ENCODE data around the gene ARG1. TPM values are rescaled to one million over a fixed set of nuclear protein-coding genes. Genes with fewer than 3 reads are reported as not detected.
"Not testable (repeated sequence)": the region's sequence is repeated elsewhere in the genome, so short reads cannot be mapped to it uniquely, and the experiment has no call there.

The ARG1 gene
- polyA plus RNA-seq, 1 donor from 2014 or later = not detected

GRCh38 chr6:131524695-131525336, 48.2 kb upstream of the ARG1 start:
- Histone ChIP-seq H2AFZ (ENCODE audit: low read depth, low read length) (no peak overlapping the region), H3F3A (ENCODE audit: insufficient read depth, low read length, poor library complexity, severe bottlenecking) (no peaks in the 10 kb centered on the region), H3K27me3 (ENCODE audit: insufficient read depth, low read depth, low read length) (no peaks in the 10 kb centered on the region), H3K4me3 (ENCODE audit: low read length) (no peak overlapping the region), H3K27ac (ENCODE audit: low read length) (no peak overlapping the region), H3K9ac (ENCODE audit: low read length) (no peak overlapping the region), H3K36me3 (ENCODE audit: insufficient read depth, low read length) (no peaks in the 10 kb centered on the region), H3K9me2 (ENCODE audit: insufficient read depth, low read length) (no peaks in the 10 kb centered on the region), H3K4me2 (ENCODE audit: low read length) (no peak overlapping the region), H3K9me3 (ENCODE audit: low read length) (no peaks in the 10 kb centered on the region), H3K79me2 (replicated peaks; ENCODE audit: insufficient read depth, low read length) (no peaks in the 10 kb centered on the region), H4K20me1 (ENCODE audit: insufficient read depth) (no peaks in the 10 kb centered on the region)
- TF ChIP-seq SMC3 (conservative IDR thresholded peaks at IDR 0.05; ENCODE audit: poor library complexity) (no peak), MXI1 (conservative IDR thresholded peaks at IDR 0.05; ENCODE audit: poor library complexity, severe bottlenecking) (no peak), CTCF (IDR thresholded peaks at IDR 0.05; ENCODE audit: poor library complexity, severe bottlenecking) (no peak), REST (IDR thresholded peaks at IDR 0.05; ENCODE audit: borderline replicate concordance) (no peak), TAF1 (IDR thresholded peaks at IDR 0.05; ENCODE audit: low read depth) (no peak), EZH2 (IDR thresholded peaks at IDR 0.05; ENCODE audit: borderline replicate concordance, insufficient read depth, low read length, poor library complexity, severe bottlenecking) (no peak), EP300 (conservative IDR thresholded peaks at IDR 0.05; ENCODE audit: poor library complexity, severe bottlenecking) (no peak), RAD21 (conservative IDR thresholded peaks at IDR 0.05) (no peak), POLR2AphosphoS5 (IDR thresholded peaks at IDR 0.05) (no peak)

- not testable (repeated sequence) for H3K4me2 ChIP-seq (ENCODE audit: low read length); H3K27ac ChIP-seq (ENCODE audit: low read length); H3K9me2 ChIP-seq (ENCODE audit: insufficient read depth, low read length); H4K20me1 ChIP-seq (ENCODE audit: insufficient read depth); H3F3A ChIP-seq (ENCODE audit: insufficient read depth, low read length, poor library complexity, severe bottlenecking); H3K27me3 ChIP-seq (ENCODE audit: insufficient read depth, low read depth, low read length); H3K36me3 ChIP-seq (ENCODE audit: insufficient read depth, low read length); H3K9me3 ChIP-seq (ENCODE audit: low read length); H2AFZ ChIP-seq (ENCODE audit: low read depth, low read length); H3K79me2 ChIP-seq (replicated peaks; ENCODE audit: insufficient read depth, low read length); H3K9ac ChIP-seq (ENCODE audit: low read length); H3K4me3 ChIP-seq (ENCODE audit: low read length)
These were observed 42.1 kb upstream of the ARG1 start for GRCh38 chr6:131530936-131531335.

- H3K4me2 ChIP-seq (ENCODE audit: low read length); H3K27me3 ChIP-seq (ENCODE audit: insufficient read depth, low read depth, low read length); H3K9me3 ChIP-seq (ENCODE audit: low read length); H3K27ac ChIP-seq (ENCODE audit: low read length); H3K36me3 ChIP-seq (ENCODE audit: insufficient read depth, low read length); H3K9me2 ChIP-seq (ENCODE audit: insufficient read depth, low read length); H4K20me1 ChIP-seq (ENCODE audit: insufficient read depth); H2AFZ ChIP-seq (ENCODE audit: low read depth, low read length); H3K9ac ChIP-seq (ENCODE audit: low read length); H3F3A ChIP-seq (ENCODE audit: insufficient read depth, low read length, poor library complexity, severe bottlenecking); H3K79me2 ChIP-seq (replicated peaks; ENCODE audit: insufficient read depth, low read length); H3K4me3 ChIP-seq (ENCODE audit: low read length): not testable (repeated sequence)
These were observed 41.3 kb upstream of the ARG1 start for GRCh38 chr6:131531681-131532080.
